HPDE6-E6E7 (cell line): Measurements from ENCODE around the gene CTXN3.

Source experiments
- DNase-seq: peaks from one replicate; pipeline ENCODE4 v3.0.0; 2011; ENCODE audit warnings: missing footprints; ENCODE audit errors: extremely low spot score

CTXN3 gene

GRCh38 chr5:127649018-127649439, at the start of gene CTXN3:
Gene CTXN3, plus strand, starts transcription at chr5:127649082. Its CDS starts 8,440 bp downstream, at chr5:127657522.
- DNase-seq: peak; percentile 44

GRCh38 chr5:127599320-127599719, 49.6 kb upstream of the CTXN3 start:
- DNase-seq: no peak

- no peak for DNase-seq
These were observed 49.0 kb upstream of the CTXN3 start for GRCh38 chr5:127599847-127600246.

- no peak for DNase-seq
These were observed 47.8 kb upstream of the CTXN3 start for GRCh38 chr5:127601111-127601510.

- no peak for DNase-seq
These were observed 47.3 kb upstream of the CTXN3 start for GRCh38 chr5:127601601-127602000.

- no peak for DNase-seq
These were observed 46.4 kb upstream of the CTXN3 start for GRCh38 chr5:127602481-127602880.

- DNase-seq: no peak
These were observed 45.7 kb upstream of the CTXN3 start for GRCh38 chr5:127602896-127603844.

GRCh38 chr5:127608077-127608660, 40.7 kb upstream of the CTXN3 start:
- no peak for DNase-seq

GRCh38 chr5:127609011-127609410, 39.9 kb upstream of the CTXN3 start:
- DNase-seq: no peak

GRCh38 chr5:127609957-127610356, 38.9 kb upstream of the CTXN3 start:
- DNase-seq: no peak

GRCh38 chr5:127612441-127613141, 36.3 kb upstream of the CTXN3 start:
- DNase-seq: no peak

- no peak for DNase-seq
These were observed 33.0 kb upstream of the CTXN3 start for GRCh38 chr5:127615916-127616315.

- no peak for DNase-seq
These were observed 28.9 kb upstream of the CTXN3 start for GRCh38 chr5:127619908-127620479.

GRCh38 chr5:127621601-127622325, 27.1 kb upstream of the CTXN3 start:
- DNase-seq: no peak

- no peak for DNase-seq
These were observed 14.9 kb upstream of the CTXN3 start for GRCh38 chr5:127634007-127634406.

GRCh38 chr5:127639828-127640227, 9.1 kb upstream of the CTXN3 start:
- DNase-seq: no peak

GRCh38 chr5:127642949-127643348, 5.9 kb upstream of the CTXN3 start:
- no peak for DNase-seq

- no peak for DNase-seq
These were observed 5.3 kb upstream of the CTXN3 start for GRCh38 chr5:127643607-127644006.

GRCh38 chr5:127645300-127645726, 3.6 kb upstream of the CTXN3 start:
- no peak for DNase-seq

GRCh38 chr5:127647361-127647958, 1.4 kb upstream of the CTXN3 start:
- DNase-seq: no peak

GRCh38 chr5:127650022-127650421, 1.1 kb downstream of the CTXN3 start:
- DNase-seq: no peak
